SK-N-MC (cell line): ENCODE measurements around the gene MFSD2A.

ENCODE experiments used
- DNase-seq: peaks from one replicate; pipeline ENCODE4 v3.0.0-alpha.2; 2011; ENCODE audit warnings: low read depth, low spot score
- H3K27ac ChIP-seq: fragments of 200-600 bp; sonication (generic); 2 replicates; pipeline ENCODE4 v1.5.1; 2016; ENCODE audit warnings: mixed run types
- H3K36me3 ChIP-seq: fragments of 200-600 bp; sonication (generic); 2 replicates; pipeline ENCODE4 v1.6.1; 2017; ENCODE audit warnings: antibody characterized with exemption, low read length, mixed read lengths; ENCODE audit not compliant: insufficient read depth
- H3K4me3 ChIP-seq: fragments of 200-600 bp; sonication (generic); 2 replicates; pipeline ENCODE4 v1.5.1; 2016
- H3K9ac ChIP-seq: fragments of 200-600 bp; sonication (generic); 2 replicates; pipeline ENCODE4 v1.8.0; 2017; ENCODE audit warnings: mixed run types, mixed read lengths; ENCODE audit not compliant: insufficient read length
- H3K9me3 ChIP-seq: fragments of 200-600 bp; sonication (generic); 2 replicates; pipeline ENCODE4 v1.6.1; 2017; ENCODE audit warnings: low read depth, mild to moderate bottlenecking, antibody characterized with exemption, low read length, moderate library complexity, mixed read lengths
- EZH2 ChIP-seq: fragments of 200-600 bp; sonication (generic); IDR thresholded peaks from one replicate; pipeline ENCODE4 v1.6.1; 2017; ENCODE audit warnings: antibody characterized with exemption
- FOXP2 ChIP-seq: optimal IDR thresholded peaks from 2 replicates; pipeline ENCODE3; 2011; ENCODE audit warnings: mild to moderate bottlenecking, moderate library complexity; ENCODE audit not compliant: insufficient read depth; ENCODE audit errors: extremely low read length, control extremely low read depth
- POLR2AphosphoS5 ChIP-seq: IDR thresholded peaks from 2 replicates; pipeline ENCODE4 v1.6.1; 2012; ENCODE audit warnings: mild to moderate bottlenecking, low read depth, low read length, borderline replicate concordance

Gene MFSD2A

GRCh38 chr1:39936724-39937491 lies 18.0 kb upstream of the MFSD2A start:
- TF ChIP-seq EZH2 (no peak), FOXP2 (no peak), POLR2AphosphoS5 (no peak)

GRCh38 chr1:39938856-39939255 lies 16.1 kb upstream of the MFSD2A start:
- Histone ChIP-seq H3K9ac (no peak overlapping the region), H3K9me3 (no peaks in the 10 kb centered on the region), H3K36me3 (no peaks in the 10 kb centered on the region), H3K4me3 (no peak overlapping the region), H3K27ac (no peak overlapping the region)
- TF ChIP-seq FOXP2 (no peak), POLR2AphosphoS5 (no peak), EZH2 (no peak)
- DNase-seq = no peak

More at GRCh38 chr1:39936724-39937491, 18.0 kb upstream of the MFSD2A start:
- Histone ChIP-seq H3K36me3 (no peaks in the 10 kb centered on the region), H3K9ac (no peak overlapping the region), H3K27ac (no peak overlapping the region), H3K4me3 (no peak overlapping the region), H3K9me3 (no peaks in the 10 kb centered on the region)
- DNase-seq = no peak

GRCh38 chr1:39940253-39940652 lies 14.7 kb upstream of the MFSD2A start:
- no peak for DNase-seq
- no peak overlapping the region for H3K9ac ChIP-seq
- no peak overlapping the region for H3K27ac ChIP-seq
- H3K4me3 ChIP-seq = no peak overlapping the region
- TF ChIP-seq FOXP2 (no peak), EZH2 (no peak), POLR2AphosphoS5 (no peak)
- H3K9me3 ChIP-seq = no peaks in the 10 kb centered on the region
- H3K36me3 ChIP-seq = no peaks in the 10 kb centered on the region

GRCh38 chr1:39940980-39941871 lies 13.7 kb upstream of the MFSD2A start:
- no peak overlapping the region for H3K4me3 ChIP-seq
- no peak for DNase-seq
- no peaks in the 10 kb centered on the region for H3K9me3 ChIP-seq
- no peak overlapping the region for H3K9ac ChIP-seq
- H3K36me3 ChIP-seq = no peaks in the 10 kb centered on the region
- H3K27ac ChIP-seq = no peak overlapping the region
- TF ChIP-seq EZH2 (no peak), FOXP2 (no peak), POLR2AphosphoS5 (no peak)

DNA sequence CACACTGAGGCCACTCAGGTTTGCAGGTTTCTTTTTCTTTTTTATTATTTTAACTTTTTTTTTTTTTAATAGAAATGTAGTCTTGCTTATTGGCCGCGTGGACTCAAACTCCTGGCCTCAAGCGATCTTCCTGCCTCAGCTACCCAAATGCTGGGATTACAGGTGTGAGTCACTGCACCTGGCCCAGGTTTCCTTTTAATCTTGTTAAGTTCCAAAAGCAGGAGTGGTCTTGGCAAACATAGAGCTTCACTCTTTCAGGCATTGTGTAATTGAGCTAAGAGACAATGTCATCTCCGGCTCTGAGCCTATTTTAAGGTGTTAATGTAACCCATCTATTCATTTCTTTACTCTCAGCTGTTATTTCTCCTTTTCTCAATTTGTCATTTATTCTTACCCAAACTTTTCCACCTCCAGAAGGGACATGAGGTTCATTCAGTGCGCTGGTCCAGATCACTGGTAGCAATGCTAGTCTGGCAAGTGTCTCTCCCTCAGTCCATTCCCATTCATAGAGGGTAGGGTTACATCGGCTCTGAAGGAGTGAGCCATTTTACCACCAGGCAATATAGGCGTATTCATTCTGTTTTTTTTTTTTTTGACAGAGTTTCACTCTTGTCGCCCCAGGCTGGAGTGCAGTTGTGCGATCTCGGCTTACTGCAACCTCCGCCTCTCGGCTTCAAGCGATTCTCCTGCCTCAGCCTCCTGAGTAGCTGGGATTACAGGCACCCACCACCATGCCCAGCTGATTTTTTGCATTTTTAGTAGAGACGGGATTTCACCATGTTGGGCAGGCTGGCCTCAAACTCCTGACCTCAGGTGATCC lies 11.3 kb upstream of the MFSD2A start:
- DNase-seq = no peak
- H3K36me3 ChIP-seq = no peaks in the 10 kb centered on the region
- H3K9ac ChIP-seq = no peak overlapping the region
- no peak overlapping the region for H3K4me3 ChIP-seq
- H3K9me3 ChIP-seq = no peaks in the 10 kb centered on the region
- no peak overlapping the region for H3K27ac ChIP-seq
- TF ChIP-seq POLR2AphosphoS5 (no peak), FOXP2 (no peak), EZH2 (no peak)

DNA sequence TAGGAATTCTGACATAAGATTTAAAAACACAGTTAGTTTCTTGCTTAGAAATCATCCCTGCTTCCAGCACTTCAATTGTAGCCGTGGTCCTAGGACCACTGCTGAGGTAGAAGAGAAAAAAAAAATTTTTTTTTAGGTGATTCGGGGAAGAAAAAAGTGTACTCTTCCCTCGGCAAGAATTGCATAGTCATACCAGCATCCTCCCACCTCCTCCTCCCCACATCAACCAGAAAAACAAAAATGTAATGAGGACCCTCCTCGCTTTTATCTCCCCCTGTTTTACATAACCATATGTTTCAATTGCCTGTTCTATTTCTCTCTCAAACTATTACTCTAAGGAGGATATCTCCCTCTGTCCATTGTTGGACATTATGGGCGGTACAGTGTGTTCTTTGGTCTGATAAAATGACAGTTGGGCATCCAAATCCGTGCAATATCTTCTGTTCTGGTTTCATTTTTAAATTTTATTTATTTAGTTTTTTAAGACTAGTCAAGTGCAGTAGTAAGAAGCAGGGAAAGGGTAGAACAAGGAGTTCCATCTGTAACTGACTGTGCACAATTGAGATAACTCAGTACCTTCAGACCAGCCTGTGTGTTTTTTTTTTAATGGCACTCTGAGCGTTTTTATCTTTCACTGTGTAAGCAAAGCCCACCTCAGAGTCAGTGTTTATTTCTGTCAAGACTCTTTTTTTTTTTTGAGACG lies 10.4 kb upstream of the MFSD2A start:
- Histone ChIP-seq H3K9ac (no peak overlapping the region), H3K36me3 (no peaks in the 10 kb centered on the region), H3K27ac (no peak overlapping the region), H3K4me3 (no peak overlapping the region), H3K9me3 (no peaks in the 10 kb centered on the region)
- no peak for TF ChIP-seq EZH2
- no peak for TF ChIP-seq FOXP2
- TF ChIP-seq POLR2AphosphoS5 = no peak
- DNase-seq = no peak

- no peak for TF ChIP-seq EZH2
- no peak for TF ChIP-seq POLR2AphosphoS5
- no peak for DNase-seq
- H3K9me3 ChIP-seq = no peaks in the 10 kb centered on the region
Observed at GRCh38 chr1:39946216-39946615, 8.7 kb upstream of the MFSD2A start.

GRCh38 chr1:39947260-39947659 lies 7.7 kb upstream of the MFSD2A start:
- no peak overlapping the region for H3K9ac ChIP-seq
- no peak for TF ChIP-seq POLR2AphosphoS5
- TF ChIP-seq FOXP2 = no peak
- no peak for TF ChIP-seq EZH2
- H3K9me3 ChIP-seq = no peaks in the 10 kb centered on the region
- no peak overlapping the region for H3K4me3 ChIP-seq
- H3K27ac ChIP-seq = no peak overlapping the region
- no peak for DNase-seq
- no peaks in the 10 kb centered on the region for H3K36me3 ChIP-seq

More at GRCh38 chr1:39946216-39946615, 8.7 kb upstream of the MFSD2A start:
- Histone ChIP-seq H3K27ac (no peak overlapping the region), H3K36me3 (no peaks in the 10 kb centered on the region), H3K4me3 (no peak overlapping the region), H3K9ac (no peak overlapping the region)
